GM21515 (cell line): ENCODE measurements around the gene ANXA7.
"Not testable (repeated sequence)": the region's sequence is repeated elsewhere in the genome, so short reads cannot be mapped to it uniquely, and the experiment has no call there.

Experiments used
- ATAC-seq: cut with Tn5 transposase; IDR thresholded peaks from one replicate; pipeline ENCODE4 v1.9.1; 2021; ENCODE audit not compliant: unreplicated experiment

ANXA7 gene

GRCh38 chr10:73408978-73409521 lies 4.8 kb downstream of the ANXA7 start:
- ATAC-seq: no peak

GRCh38 chr10:73408061-73408460 lies 5.8 kb downstream of the ANXA7 start:
- no peak for ATAC-seq

GRCh38 chr10:73407495-73407894 lies 6.4 kb downstream of the ANXA7 start:
- ATAC-seq: no peak

- ATAC-seq: no peak
Measured at GRCh38 chr10:73406846-73407245, 7.0 kb downstream of the ANXA7 start.

- no peak for ATAC-seq
Measured at GRCh38 chr10:73405556-73405955, 8.3 kb downstream of the ANXA7 start.

- no peak for ATAC-seq
Measured at GRCh38 chr10:73404690-73405089, 9.2 kb downstream of the ANXA7 start.

- ATAC-seq: no peak
Measured at GRCh38 chr10:73401636-73402035, 12.2 kb downstream of the ANXA7 start.

- no peak for ATAC-seq
Measured at GRCh38 chr10:73399063-73399462, 14.8 kb downstream of the ANXA7 start.

GRCh38 chr10:73398024-73398423 lies 15.8 kb downstream of the ANXA7 start:
- ATAC-seq: no peak

- ATAC-seq: not testable (repeated sequence)
Measured at GRCh38 chr10:73394325-73394724, 19.5 kb downstream of the ANXA7 start.

- no peak for ATAC-seq
Measured at GRCh38 chr10:73388228-73388627, 25.6 kb downstream of the ANXA7 start.

- ATAC-seq: no peak
Measured at GRCh38 chr10:73386583-73386982, 27.3 kb downstream of the ANXA7 start.

GRCh38 chr10:73379064-73379748 lies 34.7 kb downstream of the ANXA7 start:
- no peak for ATAC-seq

- ATAC-seq: no peak
Measured at GRCh38 chr10:73376679-73377078, 37.2 kb downstream of the ANXA7 start.

GRCh38 chr10:73368238-73368637 lies 45.6 kb downstream of the ANXA7 start:
- no peak for ATAC-seq

GRCh38 chr10:73366381-73367298 lies 47.2 kb downstream of the ANXA7 start:
- ATAC-seq: no peak

- ATAC-seq: no peak
Measured at GRCh38 chr10:73364964-73365363, 48.9 kb downstream of the ANXA7 start.

- ATAC-seq: no peak
Measured at GRCh38 chr10:73359492-73359891, 54.4 kb downstream of the ANXA7 start.

- ATAC-seq: peak; percentile 92
Measured at GRCh38 chr10:73358331-73359279, 55.3 kb downstream of the ANXA7 start, which contains the start of gene CFAP70. CFAP70 (minus strand) TSS chr10:73358864; CDS start chr10:73354796, 4,068 bp downstream.

- no peak for ATAC-seq
Measured at GRCh38 chr10:73357821-73358220, 56.0 kb downstream of the ANXA7 start.

- ATAC-seq: no peak
Measured at GRCh38 chr10:73357166-73357565, 56.7 kb downstream of the ANXA7 start.
